Subcutaneous adipose tissue (tissue), 4 donors: Measurements from ENCODE around the gene KDELR3. TPM values are rescaled to one million over a fixed set of nuclear protein-coding genes. Genes with fewer than 3 reads are reported as not detected.

Source experiments
- CTCF ChIP-seq: fragments of 450-650 bp; IDR thresholded peaks from one replicate; pipeline ENCODE4 v1.5.1; 2016; ENCODE audit warnings: low read depth, mild to moderate bottlenecking, control low read depth, antibody characterized with exemption, moderate library complexity
- total RNA-seq, 4 donors: library from RNA; depleted of rRNA; stranded (reverse); fragments of >200 nt; gene quantifications; one replicate each; pipeline ENCODE4 v1.1.0, GENCODE V29; 2016

Gene KDELR3
- total RNA-seq, 4 donors from 2014 or later, result 12.8 to 32.0 (median 20.1) TPM

- no peak for TF ChIP-seq CTCF
Observed at GRCh38 chr22:38448945-38449745, 18.8 kb upstream of the KDELR3 start.

- no peak for TF ChIP-seq CTCF
Observed at GRCh38 chr22:38449776-38450175, 18.1 kb upstream of the KDELR3 start.

DNA sequence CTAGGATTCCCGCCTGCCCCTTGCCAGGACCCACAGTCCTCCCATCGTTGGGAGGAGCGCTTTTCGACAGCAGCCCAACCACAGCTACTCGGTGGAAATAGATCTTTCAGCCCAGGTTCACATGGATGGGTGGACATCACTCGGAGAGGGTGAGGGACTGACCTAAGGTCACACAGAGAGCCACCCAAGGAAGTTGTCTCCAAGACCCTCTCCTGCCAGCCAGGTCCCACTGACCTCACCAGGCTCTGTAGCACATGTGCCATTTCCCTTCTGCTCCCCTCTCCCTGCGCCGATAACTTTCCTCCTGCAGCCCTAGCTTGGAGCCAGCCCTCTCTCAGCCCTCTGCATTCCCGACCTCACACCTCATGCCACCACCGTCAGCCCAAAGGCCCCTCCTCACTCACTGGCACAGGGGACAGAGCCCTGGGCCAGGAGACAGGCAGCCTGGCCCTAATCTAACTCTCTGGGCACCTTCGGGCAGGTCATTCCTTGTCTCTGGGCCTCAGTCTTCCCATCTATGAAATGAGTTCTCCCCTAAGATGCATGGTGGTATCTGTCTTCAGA is 17.6 kb upstream of the KDELR3 start:
- TF ChIP-seq CTCF, result no peak

GRCh38 chr22:38451404-38451803 is 16.5 kb upstream of the KDELR3 start:
- TF ChIP-seq CTCF, result no peak

- no peak for TF ChIP-seq CTCF
Observed at GRCh38 chr22:38451864-38452263, 16.0 kb upstream of the KDELR3 start.

- TF ChIP-seq CTCF, result no peak
Observed at GRCh38 chr22:38452373-38453065, 15.4 kb upstream of the KDELR3 start.

GRCh38 chr22:38453066-38453672 is 14.7 kb upstream of the KDELR3 start:
- no peak for TF ChIP-seq CTCF
